HEK293T (cell line): Measurements from ENCODE around the gene BAG3.

Experiments
- ARNT ChIP-seq: fragments of 450-650 bp; IDR thresholded peaks from 2 replicates; pipeline ENCODE4 v1.6.1; 2017; ENCODE audit warnings: mild to moderate bottlenecking
- BHLHE40 ChIP-seq: fragments of 450-650 bp; IDR thresholded peaks from 2 replicates; pipeline ENCODE4 v1.6.1; 2016; ENCODE audit warnings: mild to moderate bottlenecking, moderate library complexity, borderline replicate concordance
- CTBP1 ChIP-seq: fragments of 450-650 bp; IDR thresholded peaks from 2 replicates; pipeline ENCODE4 v1.6.1; 2016; ENCODE audit warnings: borderline replicate concordance
- ELF4 ChIP-seq: fragments of 450-650 bp; IDR thresholded peaks from 2 replicates; pipeline ENCODE4 v1.6.1; 2017; ENCODE audit warnings: antibody characterized with exemption
- FOXK2 ChIP-seq: fragments of 450-650 bp; IDR thresholded peaks from 2 replicates; pipeline ENCODE4 v1.6.1; 2016; ENCODE audit warnings: mild to moderate bottlenecking
- HDGF ChIP-seq: fragments of 450-650 bp; IDR thresholded peaks from 2 replicates; pipeline ENCODE4 v1.6.1; 2017; ENCODE audit warnings: antibody characterized with exemption, borderline replicate concordance
- L3MBTL2 ChIP-seq: fragments of 450-650 bp; conservative IDR thresholded peaks from 2 replicates; pipeline ENCODE4 v1.6.1; 2016; ENCODE audit warnings: mild to moderate bottlenecking
- NFRKB ChIP-seq: fragments of 450-650 bp; IDR thresholded peaks from 2 replicates; pipeline ENCODE4 v1.6.1; 2016; ENCODE audit warnings: mild to moderate bottlenecking, moderate library complexity
- SP1 ChIP-seq: fragments of 450-650 bp; IDR thresholded peaks from 2 replicates; pipeline ENCODE4 v1.6.1; 2017
- SUZ12 ChIP-seq: fragments of 450-650 bp; IDR thresholded peaks from 2 replicates; pipeline ENCODE4 v1.6.1; 2016; ENCODE audit warnings: mild to moderate bottlenecking
- TARDBP ChIP-seq: fragments of 450-650 bp; IDR thresholded peaks from 2 replicates; pipeline ENCODE4 v1.6.1; 2016
- ZNF384 ChIP-seq: fragments of 450-650 bp; IDR thresholded peaks from 2 replicates; pipeline ENCODE4 v1.6.1; 2016
- TF ChIP-seq, protein P1 (sequence below): fragments of 450-650 bp; IDR thresholded peaks from 2 replicates; pipeline ENCODE4 v1.6.1; 2016

DNA sequence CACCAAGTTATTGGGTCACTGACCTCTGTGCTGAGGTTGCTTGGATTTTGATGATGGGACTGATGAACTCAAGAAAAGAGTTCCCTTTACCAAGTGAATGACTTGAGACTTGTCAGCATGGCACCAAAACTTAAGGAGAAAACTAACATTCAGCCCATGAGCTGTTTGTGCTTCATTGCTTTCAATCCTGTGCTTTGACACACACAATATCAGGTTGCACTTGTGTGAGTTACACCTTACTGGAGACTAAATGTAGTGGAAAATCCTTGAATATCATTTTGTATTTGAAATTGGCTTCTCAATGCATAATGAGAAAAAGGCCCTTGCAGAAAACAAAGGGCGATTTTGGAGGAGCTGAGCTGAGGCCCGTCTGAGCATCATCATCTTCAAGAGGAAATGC is 2.7 kb downstream of the BAG3 start:
- TF ChIP-seq FOXK2 (no peak), SUZ12 (no peak), ZNF384 (no peak), BHLHE40 (no peak), ARNT (no peak), TARDBP (no peak), ELF4 (no peak), L3MBTL2 (no peak), HDGF (no peak), CTBP1 (no peak), NFRKB (no peak), SP1 (no peak)
- TF ChIP-seq, protein P1, sequence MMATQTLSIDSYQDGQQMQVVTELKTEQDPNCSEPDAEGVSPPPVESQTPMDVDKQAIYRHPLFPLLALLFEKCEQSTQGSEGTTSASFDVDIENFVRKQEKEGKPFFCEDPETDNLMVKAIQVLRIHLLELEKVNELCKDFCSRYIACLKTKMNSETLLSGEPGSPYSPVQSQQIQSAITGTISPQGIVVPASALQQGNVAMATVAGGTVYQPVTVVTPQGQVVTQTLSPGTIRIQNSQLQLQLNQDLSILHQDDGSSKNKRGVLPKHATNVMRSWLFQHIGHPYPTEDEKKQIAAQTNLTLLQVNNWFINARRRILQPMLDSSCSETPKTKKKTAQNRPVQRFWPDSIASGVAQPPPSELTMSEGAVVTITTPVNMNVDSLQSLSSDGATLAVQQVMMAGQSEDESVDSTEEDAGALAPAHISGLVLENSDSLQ, result no peak
